HG03103 (cell line): ENCODE results near the gene BNIP5.

Experiments
- ATAC-seq: cut with Tn5 transposase; IDR thresholded peaks from one replicate; pipeline ENCODE4 v1.9.1; 2021; ENCODE audit warnings: low read depth; ENCODE audit not compliant: unreplicated experiment

BNIP5 gene

GRCh38 chr6:36272234-36272633 is 64.5 kb downstream of the BNIP5 start:
- ATAC-seq: no peak

GRCh38 chr6:36269834-36270705 is 66.6 kb downstream of the BNIP5 start, which contains the start of gene PNPLA1:
PNPLA1 (plus strand) TSS chr6:36270060; CDS start chr6:36270460, 400 bp downstream.
- no peak for ATAC-seq

- ATAC-seq: no peak
These were observed 68.0 kb downstream of the BNIP5 start for GRCh38 chr6:36268478-36269275.

GRCh38 chr6:36267731-36268477 is 68.8 kb downstream of the BNIP5 start:
- ATAC-seq: no peak

- ATAC-seq: no peak
These were observed 69.6 kb downstream of the BNIP5 start for GRCh38 chr6:36266913-36267644.
